Activated T-cell treated with anti-CD3 and anti-CD28 coated beads for 1 hour (primary cell): Measurements from ENCODE around the gene PLAU.
A peak's percentile ranks its signal among the peaks of the same experiment; 100 is the strongest.
"Not testable (repeated sequence)": the region's sequence is repeated elsewhere in the genome, so short reads cannot be mapped to it uniquely, and the experiment has no call there.

ENCODE experiments used
- DNase-seq: peaks from one replicate; pipeline ENCODE4 v3.0.0-alpha.2; 2020; ENCODE audit warnings: low read depth

The PLAU gene

DNA sequence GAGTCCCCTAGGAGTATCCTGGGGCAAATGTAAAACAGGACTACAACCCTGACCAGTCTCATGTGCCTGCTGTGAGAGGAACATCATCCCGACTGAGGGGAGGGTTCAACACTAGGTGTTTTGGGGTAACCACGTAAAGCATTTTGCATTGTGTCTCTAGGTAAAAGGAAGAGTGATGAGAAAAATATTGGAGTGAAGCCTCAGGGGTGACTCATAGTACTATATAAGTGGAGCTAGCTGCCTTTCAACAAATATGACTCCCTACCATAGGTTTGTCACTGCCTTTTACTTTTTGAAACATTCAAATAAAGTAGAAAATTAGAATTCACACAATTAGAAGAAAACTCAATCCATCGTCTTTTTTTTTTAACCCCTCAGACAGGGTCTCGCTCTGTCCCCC lies 34.0 kb upstream of the PLAU start:
- no peak for DNase-seq

DNA sequence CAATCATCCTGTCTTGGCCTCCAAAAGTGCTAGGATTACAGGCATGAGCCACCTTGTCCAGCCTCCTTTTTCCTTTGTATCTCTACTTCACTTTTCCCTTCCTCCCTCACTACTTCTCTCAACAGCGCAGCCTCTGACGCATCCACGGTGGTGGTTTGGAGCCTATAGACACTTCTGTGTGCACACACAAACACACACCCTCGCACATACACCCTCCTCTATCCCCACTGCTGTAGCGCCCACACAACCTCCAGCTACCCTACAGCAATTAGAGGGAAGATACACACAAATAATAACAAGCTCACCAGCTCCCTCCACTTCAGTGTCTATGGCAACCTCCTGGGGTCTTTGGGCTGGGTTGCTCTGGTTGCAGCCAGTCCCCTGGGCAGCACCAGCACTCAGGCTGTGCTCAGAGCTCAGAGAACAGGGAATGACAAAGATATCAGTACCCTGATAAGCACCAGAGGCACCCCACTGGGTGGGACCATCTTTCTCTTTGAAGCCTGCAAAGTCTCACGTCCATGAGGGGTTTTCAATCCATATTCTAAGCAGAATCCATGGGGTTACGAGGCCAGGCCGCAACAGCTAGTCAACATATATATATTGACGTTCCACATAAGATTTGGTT lies 33.3 kb upstream of the PLAU start:
- DNase-seq, result no peak

DNA sequence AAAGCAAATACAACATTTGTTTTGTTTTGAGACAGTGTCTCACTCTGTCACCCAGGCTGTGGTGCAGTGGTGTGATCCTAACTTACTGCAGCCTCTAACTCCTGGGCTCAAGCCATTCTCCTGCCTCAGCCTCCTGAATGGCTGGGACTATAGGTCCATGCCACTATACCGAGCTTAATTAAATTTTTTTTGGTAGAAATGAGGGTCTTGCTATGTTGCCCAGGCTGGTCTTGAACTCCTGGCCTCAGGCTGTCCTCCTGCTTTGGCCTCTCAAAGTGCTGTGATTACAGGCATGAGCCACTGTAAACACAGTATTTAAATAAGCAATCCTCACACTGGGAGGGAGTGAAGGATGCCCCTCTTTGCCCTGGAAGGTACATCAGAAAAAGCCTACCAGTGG lies 32.6 kb upstream of the PLAU start:
- DNase-seq, result no peak

DNA sequence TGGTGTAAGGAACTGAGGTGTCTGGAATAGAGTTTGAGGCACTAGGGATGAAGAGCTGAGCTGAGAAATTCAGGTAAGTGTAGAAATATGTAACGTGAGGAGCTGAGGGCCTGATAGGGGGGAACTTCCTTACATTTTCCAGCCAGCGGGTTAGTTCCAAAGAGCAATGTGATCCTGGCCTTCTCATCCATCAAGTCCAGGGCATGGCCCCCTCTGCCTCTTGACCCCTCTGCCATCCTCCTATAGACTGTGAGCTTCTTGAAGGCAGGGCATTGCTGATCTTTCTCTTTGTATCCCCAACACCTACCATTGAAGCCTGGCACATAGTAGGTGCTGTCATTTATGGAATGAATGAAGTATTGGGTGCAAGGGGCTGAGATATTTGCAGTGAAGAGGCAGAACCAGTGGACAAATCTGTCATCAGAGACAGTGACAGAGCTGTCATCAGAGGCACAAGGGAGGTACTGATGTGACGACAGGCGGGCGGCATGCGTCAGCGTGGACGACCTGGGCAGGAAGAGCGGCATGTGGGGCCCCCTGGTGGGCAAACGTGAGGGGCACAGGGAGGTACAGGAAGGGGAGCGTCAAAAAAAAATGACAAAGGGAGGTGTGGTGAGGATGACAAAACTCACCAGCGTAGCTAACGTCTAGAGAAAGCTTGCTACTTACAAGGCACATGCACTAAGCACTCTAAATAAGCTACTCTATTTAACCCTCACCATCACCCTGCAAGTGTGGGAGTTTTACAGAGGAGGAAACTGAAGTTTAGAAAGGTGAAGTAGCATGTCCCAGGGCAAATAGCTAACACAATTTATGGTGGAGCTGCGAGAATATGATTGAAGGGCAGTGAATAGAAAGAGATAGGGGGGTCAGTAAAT lies 31.4 kb upstream of the PLAU start:
- peak; percentile 92 for DNase-seq

DNA sequence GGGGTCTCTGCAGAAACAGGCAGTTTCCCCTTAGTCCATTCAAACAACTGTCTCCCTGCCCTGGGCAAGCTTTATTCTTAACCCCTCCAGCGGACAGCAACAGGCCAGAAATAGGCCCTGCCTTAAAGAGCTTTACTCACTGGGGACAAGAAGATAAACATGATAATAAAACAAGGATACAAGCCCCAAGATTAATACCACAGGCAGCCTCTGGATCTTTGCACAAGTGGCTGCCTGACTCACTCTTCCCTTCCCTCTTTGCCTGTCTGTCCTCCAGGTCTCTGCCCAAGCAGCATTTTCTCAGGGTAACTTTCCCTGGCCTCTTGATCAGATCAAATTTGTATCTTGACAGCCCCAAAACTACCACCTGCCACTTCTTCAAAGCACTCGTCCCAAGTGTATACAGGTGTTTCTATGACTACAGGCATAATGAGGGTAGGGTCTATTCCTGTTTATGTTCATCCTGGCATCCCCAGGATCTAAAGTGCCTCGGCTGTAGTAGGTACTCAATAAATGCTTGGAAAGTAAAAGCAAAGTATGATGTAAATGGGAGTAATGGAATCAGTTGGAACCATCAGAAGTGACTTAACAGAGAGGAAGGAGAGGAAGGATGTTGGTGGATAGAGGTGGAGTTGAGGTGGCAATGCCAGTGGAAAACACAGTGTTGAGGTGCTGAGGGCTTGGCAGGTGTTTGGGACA lies 29.6 kb upstream of the PLAU start:
- DNase-seq, result no peak

DNA sequence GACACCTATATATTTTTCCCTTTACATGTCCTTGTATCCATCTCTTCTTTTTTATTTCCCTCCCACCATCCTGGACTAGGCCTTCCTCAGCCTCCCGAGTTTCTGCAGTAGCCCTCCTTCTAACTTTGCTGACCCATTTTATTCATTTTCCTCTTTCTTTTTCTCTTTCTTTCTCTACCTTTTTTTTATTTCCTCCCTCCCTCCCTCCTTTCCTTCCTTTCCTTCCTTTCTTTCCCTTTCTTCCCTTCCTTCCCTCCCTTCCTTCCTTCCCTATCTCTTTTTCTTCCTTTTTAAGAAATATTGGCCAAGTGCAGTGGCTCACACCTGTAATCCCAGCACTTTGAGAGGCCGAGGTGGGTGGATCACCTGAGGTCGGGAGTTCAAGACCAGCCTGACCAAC lies 26.9 kb upstream of the PLAU start:
- no peak for DNase-seq

DNA sequence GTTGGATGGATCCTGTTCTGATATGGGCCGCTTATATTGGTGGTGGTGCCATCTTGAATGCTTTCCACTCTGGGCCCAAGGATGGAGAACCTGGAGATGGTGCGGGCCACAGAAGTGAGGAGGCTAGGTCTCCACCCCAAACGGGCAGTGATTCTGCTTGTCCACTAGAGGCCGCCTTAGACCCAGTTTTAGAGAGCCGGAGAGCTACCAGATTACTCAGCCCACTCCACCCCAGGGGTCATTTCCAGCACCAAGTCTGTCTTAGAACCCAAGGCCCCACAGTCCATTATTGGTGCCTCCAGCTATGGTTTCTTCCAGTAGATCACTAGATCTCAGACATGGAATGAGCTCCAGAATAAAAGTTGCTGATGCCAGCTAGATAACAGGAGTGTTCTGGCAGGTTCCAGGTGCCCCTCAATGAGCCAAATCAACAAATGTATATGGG lies 24.8 kb upstream of the PLAU start:
- DNase-seq, result peak; percentile 57

DNA sequence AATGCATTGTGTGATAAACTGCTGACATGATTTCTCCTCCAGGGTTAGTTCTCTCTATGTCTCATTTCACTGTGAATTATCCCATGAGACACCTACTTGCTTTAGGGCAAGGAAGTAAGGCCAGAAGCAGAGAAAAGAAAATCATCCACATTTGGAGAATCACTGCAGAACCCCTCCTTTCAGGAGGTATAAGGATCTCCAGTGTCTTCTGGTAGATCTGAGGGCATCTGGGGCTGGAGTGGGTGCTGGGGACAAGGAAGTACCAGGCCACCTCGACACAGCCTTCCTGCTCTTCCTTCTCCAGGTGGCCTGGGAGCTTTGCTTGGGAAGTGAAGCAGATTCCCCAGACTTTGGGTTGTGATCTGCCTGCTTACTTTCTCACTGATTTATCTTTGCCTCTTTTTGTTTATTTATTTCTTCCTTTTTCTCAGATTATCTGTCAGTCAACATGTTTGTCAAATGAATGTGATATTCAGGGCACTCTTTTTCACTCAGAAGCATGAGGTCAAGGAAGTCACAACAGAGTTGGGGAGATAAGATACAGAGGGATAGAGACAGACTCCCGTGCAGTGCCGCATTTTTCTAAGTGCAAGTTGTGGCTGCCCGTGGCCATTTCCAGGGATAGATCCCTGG lies 24.2 kb upstream of the PLAU start:
- DNase-seq, result no peak

DNA sequence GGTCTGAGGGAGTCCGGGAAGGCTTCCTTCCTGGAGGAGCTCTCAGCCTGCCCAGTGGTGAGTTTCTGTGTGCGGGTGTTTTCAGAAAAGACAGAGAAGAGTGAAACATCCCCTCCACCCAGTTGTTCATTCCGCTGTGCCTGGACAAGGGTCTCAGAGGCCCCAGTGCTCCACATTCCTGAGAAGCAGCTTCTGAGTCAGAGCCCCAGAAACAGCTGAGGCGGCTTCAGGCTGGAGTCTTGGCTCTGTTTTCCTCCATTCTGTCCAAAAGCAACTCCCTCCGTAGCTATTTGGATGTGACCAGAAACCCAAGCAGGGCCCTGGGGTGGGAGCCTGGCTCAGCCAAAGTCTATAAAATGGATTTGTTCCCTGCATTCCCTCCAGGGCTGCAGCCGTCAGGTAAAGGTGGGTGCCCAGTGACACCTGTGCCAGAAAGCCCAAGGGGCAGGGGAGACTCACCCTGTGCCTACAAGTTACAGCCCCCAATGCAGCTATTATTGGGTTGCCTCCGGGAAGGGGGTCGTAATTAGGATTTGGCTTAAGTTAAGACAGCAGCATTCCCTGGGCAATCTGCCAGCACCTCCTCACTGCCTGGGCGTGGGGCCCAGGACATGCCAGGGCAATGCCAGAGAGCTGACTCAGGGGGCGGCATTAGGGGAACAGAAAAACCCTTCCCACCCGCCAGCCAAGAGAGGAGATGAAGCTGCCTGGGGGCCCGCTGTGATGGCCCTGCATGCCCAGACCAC lies 23.5 kb upstream of the PLAU start:
- DNase-seq, result no peak

DNA sequence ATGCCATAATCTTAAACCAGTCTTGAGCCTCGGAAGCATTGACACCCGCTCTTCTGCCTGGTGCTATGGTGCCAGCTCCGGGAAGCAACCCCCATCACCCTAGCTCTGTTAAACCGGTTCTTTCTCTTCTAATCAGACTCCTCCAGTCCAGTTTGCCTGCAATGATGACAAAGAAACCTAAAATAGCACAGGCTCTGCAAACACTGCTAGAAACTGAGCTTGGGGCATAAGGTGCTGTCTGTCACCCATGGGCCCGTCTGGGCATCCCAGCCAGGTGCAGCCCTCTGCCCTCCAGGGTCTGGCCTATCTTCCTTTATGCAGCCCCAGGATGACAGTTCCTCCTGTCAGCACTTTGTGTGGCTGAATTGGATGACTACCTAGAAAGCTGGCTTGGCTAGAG lies 22.4 kb upstream of the PLAU start:
- no peak for DNase-seq

DNA sequence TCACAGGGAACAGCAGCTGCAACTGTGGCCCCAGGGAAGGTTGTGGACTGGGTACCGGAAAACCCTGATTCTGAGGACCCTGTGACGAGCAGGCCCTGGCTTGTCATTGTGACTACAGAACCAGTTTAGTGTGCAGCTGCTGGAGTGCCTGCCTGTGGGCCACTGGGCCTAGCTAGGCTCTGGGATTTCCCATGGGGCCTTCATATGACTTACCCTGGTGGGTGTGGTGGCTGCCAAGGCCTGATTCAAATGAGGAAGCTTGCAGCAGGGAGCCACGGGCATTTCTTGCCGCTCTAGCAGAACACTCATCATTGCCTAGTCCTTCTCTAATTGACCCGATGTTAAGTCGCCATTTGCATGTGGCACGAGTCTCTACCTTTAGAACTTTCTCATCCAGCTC lies 21.9 kb upstream of the PLAU start:
- no peak for DNase-seq

DNA sequence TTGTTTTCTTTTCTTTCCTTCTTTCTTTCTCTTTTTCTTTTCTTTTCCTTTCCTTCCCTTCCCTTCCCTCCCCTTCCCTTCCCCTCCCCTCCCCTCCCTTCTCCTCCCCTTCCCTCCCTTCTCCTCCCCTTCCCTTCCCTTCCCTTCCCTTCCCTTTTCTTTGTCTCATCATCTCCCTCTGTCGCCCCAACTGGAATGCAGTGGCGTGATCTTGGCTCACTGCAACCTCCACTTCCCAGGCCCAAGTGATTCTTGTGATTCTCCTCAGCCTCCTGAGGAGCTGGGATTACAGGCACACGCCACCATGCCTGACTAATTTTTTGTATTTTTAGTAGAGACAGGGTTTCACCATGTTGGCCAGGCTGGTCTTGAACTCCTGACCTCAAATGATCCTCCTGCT lies 21.5 kb upstream of the PLAU start:
- not testable (repeated sequence) for DNase-seq

DNA sequence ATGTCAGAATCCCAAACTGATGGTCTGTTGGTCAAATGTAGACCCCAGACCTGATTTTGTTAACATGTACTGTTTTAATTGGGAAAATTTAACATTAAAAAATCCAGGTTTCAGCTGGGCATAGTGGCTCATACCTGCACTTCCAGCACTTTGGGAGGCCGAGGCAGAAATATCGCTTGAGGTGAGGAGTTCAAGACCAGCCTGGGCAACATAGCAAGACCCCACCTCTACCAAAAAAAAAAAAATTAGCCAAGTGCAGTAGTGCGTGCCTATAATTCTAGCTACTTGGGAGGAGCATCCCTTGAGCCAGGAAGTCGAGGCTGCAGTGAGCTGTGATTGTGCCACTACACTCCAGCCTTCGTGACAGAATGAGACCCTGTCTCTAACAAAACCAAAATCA lies 20.7 kb upstream of the PLAU start:
- DNase-seq, result no peak

DNA sequence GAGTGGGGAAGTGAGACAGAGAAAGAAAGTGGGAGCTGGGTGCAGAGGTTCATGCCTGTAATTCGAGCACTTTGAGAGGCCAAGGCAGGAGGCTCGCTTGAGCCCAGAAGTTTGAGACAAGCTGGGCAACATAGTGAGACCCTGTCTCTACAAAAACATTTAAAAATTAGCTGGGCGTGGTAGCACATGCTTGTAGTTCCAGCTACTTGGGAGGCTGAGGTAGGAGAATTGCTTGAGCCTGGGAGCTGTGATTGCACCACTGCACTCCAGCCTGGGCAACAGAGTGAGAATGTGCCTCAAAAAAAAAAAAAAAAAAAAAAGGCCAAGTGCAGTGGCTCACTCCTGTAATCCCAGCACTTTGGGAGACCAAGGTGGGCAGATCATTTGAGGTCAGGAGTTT lies 20.1 kb upstream of the PLAU start:
- not testable (repeated sequence) for DNase-seq

DNA sequence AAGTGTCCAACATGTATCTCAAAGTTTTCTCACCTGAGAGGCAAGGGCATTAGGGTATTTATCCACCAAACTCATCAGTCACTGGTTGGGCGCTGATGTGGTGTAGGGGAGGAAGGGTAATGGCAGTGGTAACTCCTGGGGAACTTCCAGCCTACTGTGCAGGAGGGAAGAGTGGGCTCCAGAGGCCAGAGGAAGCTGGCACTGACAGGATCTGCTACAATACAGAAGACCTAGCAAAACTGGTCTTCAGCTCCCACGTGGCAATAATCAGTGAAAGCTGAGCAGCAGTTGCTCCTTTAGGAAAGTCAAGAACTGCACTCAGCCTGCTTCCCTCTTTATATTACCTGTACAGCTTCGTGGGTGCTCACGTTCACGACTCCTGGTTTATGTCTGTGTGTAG lies 19.4 kb upstream of the PLAU start:
- no peak for DNase-seq

DNA sequence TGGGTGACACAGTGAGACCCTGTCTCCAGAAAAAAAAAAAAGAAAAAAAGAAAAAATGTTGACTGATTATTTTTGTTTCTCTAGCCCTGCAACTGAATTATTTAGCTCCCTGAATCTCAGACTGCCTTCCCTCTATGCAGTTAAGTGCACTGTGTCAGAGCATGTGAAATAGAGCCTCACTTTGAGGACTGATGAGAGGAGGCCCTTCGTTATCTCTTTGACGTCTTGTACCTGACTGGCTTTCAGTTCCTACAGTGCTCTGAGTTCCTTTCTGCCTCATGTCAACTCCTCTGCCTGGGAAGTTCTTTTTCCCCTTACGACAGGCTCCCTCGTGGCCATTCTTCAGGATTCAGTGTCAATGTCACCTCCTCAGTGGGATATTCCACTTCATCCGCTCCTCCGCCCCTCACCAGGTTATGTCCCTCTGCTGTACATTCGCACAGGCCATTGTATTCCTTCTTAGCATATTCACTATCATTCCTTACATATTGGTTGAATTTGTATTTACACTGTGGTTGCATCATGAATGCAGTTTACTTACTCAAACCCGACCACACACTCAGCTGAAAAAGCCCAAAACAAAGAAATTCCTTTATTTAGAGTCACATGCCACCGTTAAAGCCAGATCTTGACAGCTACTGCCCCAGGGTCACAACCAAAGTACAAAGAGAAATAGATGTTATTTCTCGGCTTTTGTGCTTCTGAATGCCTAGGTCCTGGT lies 18.5 kb upstream of the PLAU start:
- DNase-seq, result no peak

DNA sequence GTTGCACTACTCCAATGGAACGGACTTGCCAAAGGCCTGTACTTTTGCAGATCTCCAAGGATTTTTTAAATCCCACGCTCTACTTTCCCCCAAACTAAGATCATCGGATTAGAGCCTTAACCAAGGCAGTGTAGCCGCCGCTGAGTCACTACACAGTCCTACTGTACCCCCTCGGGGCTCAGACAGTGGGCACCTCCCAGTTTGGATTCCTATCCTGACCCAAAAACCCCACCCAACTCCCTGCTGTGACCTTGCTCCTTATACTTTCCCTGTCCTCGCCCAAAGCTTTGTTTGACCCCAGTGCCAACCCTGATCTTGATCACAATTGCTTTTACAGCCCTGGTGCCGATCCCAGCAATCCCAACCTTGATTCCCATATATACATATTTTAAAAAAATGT lies 17.5 kb upstream of the PLAU start:
- no peak for DNase-seq

DNA sequence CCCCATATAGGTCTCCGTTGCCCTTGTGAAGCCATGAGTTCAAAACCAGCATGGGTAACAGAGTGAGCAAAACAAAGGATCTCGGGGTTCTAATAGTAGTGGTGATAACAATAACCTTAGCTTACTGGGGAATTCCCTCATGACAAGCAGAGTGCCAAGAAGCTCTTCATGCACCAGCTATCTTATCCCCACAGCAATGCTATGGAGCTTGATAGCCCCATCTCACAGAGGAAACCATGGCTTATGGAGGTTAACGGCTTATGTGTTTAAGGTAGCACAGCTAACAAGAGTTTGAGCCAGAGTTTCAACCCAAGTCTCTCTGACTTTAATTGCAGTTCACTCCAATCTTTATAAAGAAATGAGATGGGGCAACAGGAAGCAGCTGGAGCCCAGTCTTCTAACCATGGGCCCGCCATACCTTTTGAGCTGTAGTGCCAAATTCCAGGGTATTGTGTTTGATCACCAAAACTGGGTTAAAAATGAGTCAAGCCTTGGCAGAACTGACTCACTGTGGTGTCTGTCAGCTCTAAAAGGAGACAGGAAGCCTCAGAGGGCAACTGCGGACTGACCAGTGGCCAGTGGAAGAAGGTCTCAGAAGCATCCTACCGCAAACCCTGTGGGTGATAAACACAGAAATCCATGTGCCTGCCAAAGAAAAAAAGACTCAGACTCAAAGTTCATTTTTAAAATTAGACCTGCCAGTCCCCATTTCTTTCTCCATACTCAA lies 16.5 kb upstream of the PLAU start:
- DNase-seq, result no peak

DNA sequence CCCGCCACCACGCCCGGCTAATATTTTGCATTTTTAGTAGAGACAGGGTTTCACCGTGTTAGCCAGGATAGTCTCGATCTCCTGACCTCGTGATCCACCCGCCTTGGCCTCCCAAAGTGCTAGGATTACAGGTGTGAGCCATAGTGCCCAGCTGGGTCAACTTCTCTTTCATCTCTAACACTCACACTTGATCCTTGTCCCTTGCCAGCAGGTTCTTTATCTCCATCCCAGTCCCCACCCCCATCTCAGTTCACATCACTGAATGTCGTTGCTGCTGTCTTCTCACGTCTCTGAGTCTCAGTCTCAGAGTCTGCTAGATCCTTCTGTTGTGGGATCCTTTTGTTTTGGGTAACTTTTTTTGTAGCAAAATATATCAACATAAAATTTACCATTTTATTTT lies 15.6 kb upstream of the PLAU start:
- not testable (repeated sequence) for DNase-seq

DNA sequence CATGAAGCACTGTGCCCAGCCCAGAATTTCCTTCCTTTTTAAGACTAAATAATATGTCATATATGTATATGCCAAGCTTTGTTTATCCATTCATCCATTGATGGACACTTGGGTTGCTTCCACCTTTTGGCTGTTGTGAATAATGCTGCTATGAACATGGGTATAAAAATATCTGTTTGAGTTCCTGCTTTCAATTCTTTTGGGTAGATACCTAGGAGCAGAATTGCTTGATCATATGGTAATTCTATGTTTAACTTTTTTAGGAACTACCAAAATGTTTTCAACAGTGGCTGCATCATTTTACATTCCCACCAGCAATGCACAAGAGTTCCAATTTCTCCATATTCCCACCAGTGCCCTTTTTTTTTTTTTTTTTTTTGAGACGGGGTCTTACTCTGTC lies 13.2 kb upstream of the PLAU start:
- DNase-seq, result no peak
